ENCODE data around the gene SPHK2. TPM values are rescaled to one million over a fixed set of nuclear protein-coding genes. Genes with fewer than 3 reads are reported as not detected.

SPHK2 gene, protein sequence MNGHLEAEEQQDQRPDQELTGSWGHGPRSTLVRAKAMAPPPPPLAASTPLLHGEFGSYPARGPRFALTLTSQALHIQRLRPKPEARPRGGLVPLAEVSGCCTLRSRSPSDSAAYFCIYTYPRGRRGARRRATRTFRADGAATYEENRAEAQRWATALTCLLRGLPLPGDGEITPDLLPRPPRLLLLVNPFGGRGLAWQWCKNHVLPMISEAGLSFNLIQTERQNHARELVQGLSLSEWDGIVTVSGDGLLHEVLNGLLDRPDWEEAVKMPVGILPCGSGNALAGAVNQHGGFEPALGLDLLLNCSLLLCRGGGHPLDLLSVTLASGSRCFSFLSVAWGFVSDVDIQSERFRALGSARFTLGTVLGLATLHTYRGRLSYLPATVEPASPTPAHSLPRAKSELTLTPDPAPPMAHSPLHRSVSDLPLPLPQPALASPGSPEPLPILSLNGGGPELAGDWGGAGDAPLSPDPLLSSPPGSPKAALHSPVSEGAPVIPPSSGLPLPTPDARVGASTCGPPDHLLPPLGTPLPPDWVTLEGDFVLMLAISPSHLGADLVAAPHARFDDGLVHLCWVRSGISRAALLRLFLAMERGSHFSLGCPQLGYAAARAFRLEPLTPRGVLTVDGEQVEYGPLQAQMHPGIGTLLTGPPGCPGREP
- total RNA-seq (ENCODE audit: unreplicated experiment) = 146 TPM
- long read RNA-seq, partial matches to known transcripts = 8 of 13 reads
- long read RNA-seq, other reads (novel, unspliced or antisense) = 5 of 13 reads

DNA sequence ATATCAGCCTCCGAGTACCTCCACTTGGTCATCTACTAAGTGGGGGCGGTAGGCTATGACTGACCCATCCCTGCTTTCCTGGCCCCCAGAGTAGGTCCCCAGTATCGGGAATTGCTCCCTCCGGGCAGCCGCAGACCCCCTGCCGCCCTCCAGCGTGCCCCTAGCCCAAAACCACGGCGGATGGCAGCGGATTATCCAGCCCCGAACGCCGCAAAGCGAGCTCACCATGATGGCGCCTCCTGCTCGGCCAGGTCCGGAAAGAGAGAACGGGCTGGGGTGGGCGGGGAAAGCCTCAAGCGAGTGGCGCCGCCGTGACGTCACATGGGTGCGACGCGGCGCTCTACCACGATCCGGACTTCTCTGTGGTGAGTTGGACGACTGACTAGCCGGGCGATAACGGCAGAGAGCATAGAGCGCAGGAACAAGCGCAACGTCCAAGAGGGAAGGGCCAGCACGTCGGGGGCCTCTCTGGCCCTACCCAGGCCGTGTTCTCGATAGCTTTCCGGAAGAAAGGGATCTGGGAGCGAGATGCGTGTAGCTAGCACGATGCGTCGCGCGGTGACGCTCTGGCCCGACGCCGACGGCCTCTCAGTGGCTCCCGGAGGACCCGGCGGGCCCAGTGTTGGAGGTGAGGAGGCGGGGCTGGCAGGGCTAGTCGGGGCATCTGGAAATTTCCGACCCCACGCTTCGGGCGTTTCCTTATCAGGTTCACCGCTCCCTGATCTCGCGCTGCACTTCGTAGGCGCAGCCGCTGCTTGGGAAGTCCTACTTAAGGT lies at the start of gene SPHK2, which contains the start of gene RPL18:
SPHK2 (plus strand) TSS at position 591 of the 776 bp plus-strand sequence. CDS start 1,009 bp downstream, outside the sequence.
RPL18 (minus strand) TSS at position 263 of the 776 bp plus-strand sequence; CDS start at position 228, 35 bp downstream.
- Mint-ChIP-seq H3K4me1 (ENCODE audit: low read depth, unreplicated experiment) (peaks cover 27% of the 10 kb centered on the region), H3K9me3 (ENCODE audit: unreplicated experiment) (peaks cover 15% of the 10 kb centered on the region), H3K36me3 (ENCODE audit: unreplicated experiment) (no peaks in the 10 kb centered on the region), H3K4me3 (ENCODE audit: unreplicated experiment) (peak within 1 kb of the TSS; percentile 95), H3K27ac (ENCODE audit: unreplicated experiment) (peak within 1 kb of the TSS; percentile 96), H3K27me3 (ENCODE audit: unreplicated experiment) (peaks cover 16% of the 10 kb centered on the region)
- no peak for TF ChIP-seq CTCF (IDR thresholded peaks at IDR 0.05; ENCODE audit: partially characterized antibody, unreplicated experiment)
- peak; percentile 95 for DNase-seq

GRCh38 chr19:48569814-48570213 lies 49.5 kb upstream of the SPHK2 start:
- peaks cover 5% of the 10 kb centered on the region for H3K27me3 Mint-ChIP-seq (ENCODE audit: unreplicated experiment)
- no peak for DNase-seq
- H3K36me3 Mint-ChIP-seq (ENCODE audit: unreplicated experiment) = no peaks in the 10 kb centered on the region
- H3K4me3 Mint-ChIP-seq (ENCODE audit: unreplicated experiment) = no peak overlapping the region
- no peak overlapping the region for H3K27ac Mint-ChIP-seq (ENCODE audit: unreplicated experiment)
- no peak for TF ChIP-seq CTCF (IDR thresholded peaks at IDR 0.05; ENCODE audit: partially characterized antibody, unreplicated experiment)
- H3K4me1 Mint-ChIP-seq (ENCODE audit: low read depth, unreplicated experiment) = no peaks in the 10 kb centered on the region
- no peaks in the 10 kb centered on the region for H3K9me3 Mint-ChIP-seq (ENCODE audit: unreplicated experiment)

DNA sequence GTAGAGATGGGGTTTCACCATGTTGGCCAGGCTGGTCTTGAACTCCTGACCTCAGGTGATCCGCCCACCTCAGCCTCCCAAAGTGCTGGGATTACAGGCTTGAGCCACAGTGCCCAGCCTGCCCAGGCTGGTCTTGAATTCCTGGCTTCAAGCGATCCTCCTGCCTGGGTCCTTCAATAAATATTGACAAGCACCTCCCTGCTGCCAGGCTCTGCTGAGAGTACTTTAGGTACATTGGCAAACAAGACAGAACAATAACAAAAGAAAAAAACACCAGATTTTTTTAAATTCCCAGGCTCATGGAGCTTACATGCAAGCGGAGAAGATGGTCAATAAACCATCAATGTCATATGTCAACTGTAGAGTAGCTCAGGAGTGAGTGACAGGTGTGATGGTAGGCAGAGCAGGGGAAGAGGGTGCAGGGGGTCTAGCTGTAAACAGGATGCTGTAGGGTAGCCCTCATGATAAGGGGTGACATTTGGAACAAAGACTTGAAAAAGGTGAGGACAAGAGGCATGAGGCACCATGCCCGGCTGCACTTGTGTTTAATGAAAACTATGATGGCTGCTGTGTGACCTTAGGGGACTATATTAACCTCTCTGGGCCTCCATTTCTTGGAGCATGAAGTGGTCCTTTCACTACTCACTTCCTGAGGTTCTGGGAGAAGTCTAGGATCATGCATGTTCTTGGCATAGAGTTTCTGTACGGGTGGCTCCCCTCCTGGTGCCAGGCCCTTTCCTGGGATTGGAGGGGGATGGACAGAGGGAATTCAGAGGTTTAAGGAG lies 47.7 kb upstream of the SPHK2 start:
- DNase-seq = no peak
- peaks cover 5% of the 10 kb centered on the region for H3K27me3 Mint-ChIP-seq (ENCODE audit: unreplicated experiment)
- no peaks in the 10 kb centered on the region for H3K9me3 Mint-ChIP-seq (ENCODE audit: unreplicated experiment)
- no peaks in the 10 kb centered on the region for H3K4me1 Mint-ChIP-seq (ENCODE audit: low read depth, unreplicated experiment)
- H3K27ac Mint-ChIP-seq (ENCODE audit: unreplicated experiment) = no peak overlapping the region
- TF ChIP-seq CTCF (IDR thresholded peaks at IDR 0.05; ENCODE audit: partially characterized antibody, unreplicated experiment) = no peak
- no peak overlapping the region for H3K4me3 Mint-ChIP-seq (ENCODE audit: unreplicated experiment)
- H3K36me3 Mint-ChIP-seq (ENCODE audit: unreplicated experiment) = no peaks in the 10 kb centered on the region

DNA sequence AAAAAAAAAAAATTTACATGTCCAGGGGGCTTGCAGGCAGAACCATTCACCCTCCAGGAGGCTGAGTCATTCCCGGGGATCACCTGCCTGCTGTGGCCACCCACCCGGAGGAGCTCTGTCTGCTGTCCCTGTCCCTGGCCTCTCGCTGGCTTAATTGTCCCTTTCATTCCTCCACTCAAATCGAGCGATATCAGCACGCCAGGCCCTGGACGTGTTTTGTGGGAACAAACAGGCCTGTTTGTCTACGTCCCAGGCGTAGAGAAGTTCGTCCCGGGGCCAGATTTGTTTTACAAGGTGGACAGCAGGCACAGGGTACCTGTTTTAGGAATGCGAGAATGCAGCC lies 46.2 kb upstream of the SPHK2 start:
- Mint-ChIP-seq H3K27ac (ENCODE audit: unreplicated experiment) (no peak overlapping the region), H3K27me3 (ENCODE audit: unreplicated experiment) (peaks cover 3% of the 10 kb centered on the region), H3K4me3 (ENCODE audit: unreplicated experiment) (no peak overlapping the region), H3K4me1 (ENCODE audit: low read depth, unreplicated experiment) (no peaks in the 10 kb centered on the region), H3K9me3 (ENCODE audit: unreplicated experiment) (no peaks in the 10 kb centered on the region), H3K36me3 (ENCODE audit: unreplicated experiment) (no peaks in the 10 kb centered on the region)
- no peak for TF ChIP-seq CTCF (IDR thresholded peaks at IDR 0.05; ENCODE audit: partially characterized antibody, unreplicated experiment)
- DNase-seq = no peak
